Stimulated activated naive CD4-positive, alpha-beta T cell treated with Interleukin-2 at 50 U/mL for 16 hours (primary cell): ENCODE data around the gene CA9.
A peak's percentile ranks its signal among the peaks of the same experiment; 100 is the strongest.

Experiments used
- DNase-seq: peaks from one replicate; lab custom pipeline; 2025; lab: John Stamatoyannopoulos, UW

CA9 gene

GRCh38 chr9:35691757-35692301, 18.1 kb downstream of the CA9 start:
- no peak for DNase-seq

GRCh38 chr9:35695943-35696401, 22.2 kb downstream of the CA9 start:
- no peak for DNase-seq

GRCh38 chr9:35696520-35697215, 22.9 kb downstream of the CA9 start:
- peak; percentile 32 for DNase-seq

GRCh38 chr9:35697486-35697885, 23.8 kb downstream of the CA9 start:
- no peak for DNase-seq

GRCh38 chr9:35698231-35698630, 24.5 kb downstream of the CA9 start:
- no peak for DNase-seq

GRCh38 chr9:35700031-35700430, 26.3 kb downstream of the CA9 start:
- DNase-seq, result no peak

GRCh38 chr9:35700942-35701341, 27.2 kb downstream of the CA9 start:
- DNase-seq, result no peak

- DNase-seq, result no peak
Measured at GRCh38 chr9:35702696-35703095, 29.0 kb downstream of the CA9 start.

- DNase-seq, result no peak
Measured at GRCh38 chr9:35703906-35704672, 30.4 kb downstream of the CA9 start.

GRCh38 chr9:35705372-35705771, 31.6 kb downstream of the CA9 start:
- DNase-seq, result no peak

- no peak for DNase-seq
Measured at GRCh38 chr9:35705836-35706430, 32.2 kb downstream of the CA9 start.

GRCh38 chr9:35706951-35707350, 33.2 kb downstream of the CA9 start:
- DNase-seq, result no peak

- no peak for DNase-seq
Measured at GRCh38 chr9:35708146-35708545, 34.4 kb downstream of the CA9 start.

- no peak for DNase-seq
Measured at GRCh38 chr9:35710818-35711500, 37.2 kb downstream of the CA9 start.

- no peak for DNase-seq
Measured at GRCh38 chr9:35711501-35712428, 38.0 kb downstream of the CA9 start.

GRCh38 chr9:35712762-35713400, 39.2 kb downstream of the CA9 start:
- DNase-seq, result no peak

GRCh38 chr9:35713578-35713977, 39.9 kb downstream of the CA9 start:
- no peak for DNase-seq

GRCh38 chr9:35714123-35714522, 40.4 kb downstream of the CA9 start:
- no peak for DNase-seq

- no peak for DNase-seq
Measured at GRCh38 chr9:35714579-35715252, 41.0 kb downstream of the CA9 start.

GRCh38 chr9:35716230-35716629, 42.5 kb downstream of the CA9 start:
- no peak for DNase-seq
